ENCODE measurements around the gene PHLDA2.
"Not testable (repeated sequence)": the region's sequence is repeated elsewhere in the genome, so short reads cannot be mapped to it uniquely, and the experiment has no call there.

The PHLDA2 gene

GRCh38 chr11:2945031-2945756 lies 16.0 kb upstream of the PHLDA2 start:
- DNase-seq (ENCODE audit: low read depth in 3 of 3, low spot score in 1 of 3): no peak

GRCh38 chr11:2944530-2944929 lies 15.3 kb upstream of the PHLDA2 start:
- DNase-seq (ENCODE audit: low read depth in 3 of 3, low spot score in 1 of 3): no peak

DNA sequence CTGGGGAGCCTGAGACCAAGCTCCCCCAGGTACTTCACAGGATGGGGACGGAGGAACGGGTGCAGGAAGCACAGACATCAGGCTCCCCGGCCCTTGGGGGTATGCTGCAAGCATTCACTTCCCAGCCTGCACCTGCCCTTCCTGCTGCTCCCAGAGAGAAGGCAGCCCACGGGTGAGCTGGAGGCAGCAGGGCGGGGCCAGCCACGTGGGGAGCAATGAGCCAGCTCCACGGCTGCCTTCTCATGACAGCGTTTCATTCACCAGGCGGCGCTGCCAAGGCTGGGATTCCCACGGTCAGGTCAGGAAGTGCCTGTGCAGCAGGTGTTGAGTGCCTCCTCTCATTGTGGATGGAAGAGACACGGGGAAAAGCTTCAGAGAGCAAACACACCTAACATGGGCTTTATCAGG lies 14.5 kb upstream of the PHLDA2 start:
- DNase-seq (ENCODE audit: low read depth in 3 of 3, low spot score in 1 of 3): no peak

DNA sequence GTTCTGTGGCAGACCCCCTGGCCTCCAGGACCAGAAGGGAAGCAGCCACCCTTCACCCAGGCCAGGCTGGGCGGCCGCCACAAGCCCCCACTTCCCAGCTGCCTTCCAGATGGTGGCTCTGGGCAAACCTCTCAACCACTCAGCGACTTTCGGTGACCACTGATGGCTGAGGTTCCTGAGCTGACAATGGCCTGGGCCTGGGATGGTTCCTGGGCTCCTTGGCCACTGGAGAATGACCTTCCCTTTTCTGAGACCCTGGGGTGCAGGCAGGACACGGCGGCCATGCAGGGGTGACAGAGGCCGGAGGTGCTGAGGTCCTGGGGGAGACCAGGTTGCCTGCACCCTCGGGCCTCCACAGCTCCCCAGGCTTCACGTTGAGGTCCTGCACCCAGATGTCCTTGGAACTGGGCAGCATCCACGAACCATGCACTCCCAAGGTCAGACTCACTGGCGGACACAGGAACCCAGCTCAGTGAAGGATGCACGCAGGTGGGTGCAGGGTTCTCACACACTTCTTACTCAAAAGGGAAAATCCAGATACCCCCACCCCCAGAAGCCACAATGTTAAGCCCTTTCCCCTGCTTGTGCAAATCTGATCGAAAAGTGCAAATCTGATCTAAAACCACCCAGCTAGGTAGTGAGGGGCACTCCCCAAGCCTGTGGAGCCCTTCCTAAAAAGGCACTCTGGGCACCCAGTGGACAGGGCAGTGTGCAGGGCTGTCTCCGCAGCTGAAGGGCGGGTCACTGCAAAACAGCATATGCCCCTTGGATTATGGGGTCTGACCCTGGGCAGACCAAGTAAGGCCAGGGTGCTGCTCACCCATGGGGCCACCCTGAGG lies 13.9 kb upstream of the PHLDA2 start:
- DNase-seq (ENCODE audit: low read depth in 3 of 3, low spot score in 1 of 3): no peak

GRCh38 chr11:2942447-2942846 lies 13.2 kb upstream of the PHLDA2 start:
- no peak for DNase-seq (ENCODE audit: low read depth in 3 of 3, low spot score in 1 of 3)

- no peak for DNase-seq (ENCODE audit: low read depth in 3 of 3, low spot score in 1 of 3)
These were observed 12.0 kb upstream of the PHLDA2 start for GRCh38 chr11:2940921-2941821.

DNA sequence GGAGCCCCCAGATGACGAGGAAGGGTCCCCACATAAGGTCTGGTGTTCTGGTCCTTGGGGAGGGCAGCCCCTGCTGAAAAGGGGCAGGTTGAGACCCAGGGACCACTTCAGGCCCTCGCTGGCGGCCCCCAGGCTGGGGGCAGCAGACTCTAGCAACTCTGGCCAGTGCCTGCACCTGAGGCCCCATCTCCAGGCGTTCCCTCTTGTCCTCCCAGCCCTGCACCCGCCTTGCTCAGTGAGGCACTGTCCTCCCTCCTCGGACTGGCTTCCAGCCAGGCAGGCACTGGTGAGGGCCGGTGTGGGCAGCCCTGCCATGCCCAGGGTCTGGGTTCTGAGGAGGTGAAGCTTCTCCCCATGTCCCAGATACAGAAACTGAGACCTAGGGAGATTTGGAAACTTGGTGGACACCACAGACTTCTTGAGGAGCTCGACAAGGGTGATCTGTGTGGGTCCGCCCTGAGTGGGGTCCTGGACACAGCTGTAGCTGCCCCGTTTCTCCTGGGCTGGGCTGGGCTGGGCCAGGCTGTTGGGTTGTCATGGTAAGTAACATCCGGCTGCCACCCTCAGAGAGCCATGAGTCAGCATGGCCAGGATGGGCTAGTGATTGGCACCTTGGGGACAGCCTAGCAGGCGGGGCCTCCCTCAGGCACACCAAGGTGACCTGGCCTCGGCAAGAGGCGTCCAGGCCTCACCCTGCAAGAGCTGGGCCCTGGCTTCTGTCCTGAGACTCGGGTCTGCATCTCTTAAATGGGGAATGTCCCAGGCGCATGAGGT lies 11.1 kb upstream of the PHLDA2 start:
- DNase-seq (ENCODE audit: low read depth in 3 of 3, low spot score in 1 of 3): no peak

- not testable (repeated sequence) for DNase-seq (ENCODE audit: low read depth in 3 of 3, low spot score in 1 of 3)
These were observed 9.5 kb upstream of the PHLDA2 start for GRCh38 chr11:2938458-2939418.

GRCh38 chr11:2937641-2938457 lies 8.6 kb upstream of the PHLDA2 start:
- not testable (repeated sequence) for DNase-seq (ENCODE audit: low read depth in 3 of 3, low spot score in 1 of 3)

DNA sequence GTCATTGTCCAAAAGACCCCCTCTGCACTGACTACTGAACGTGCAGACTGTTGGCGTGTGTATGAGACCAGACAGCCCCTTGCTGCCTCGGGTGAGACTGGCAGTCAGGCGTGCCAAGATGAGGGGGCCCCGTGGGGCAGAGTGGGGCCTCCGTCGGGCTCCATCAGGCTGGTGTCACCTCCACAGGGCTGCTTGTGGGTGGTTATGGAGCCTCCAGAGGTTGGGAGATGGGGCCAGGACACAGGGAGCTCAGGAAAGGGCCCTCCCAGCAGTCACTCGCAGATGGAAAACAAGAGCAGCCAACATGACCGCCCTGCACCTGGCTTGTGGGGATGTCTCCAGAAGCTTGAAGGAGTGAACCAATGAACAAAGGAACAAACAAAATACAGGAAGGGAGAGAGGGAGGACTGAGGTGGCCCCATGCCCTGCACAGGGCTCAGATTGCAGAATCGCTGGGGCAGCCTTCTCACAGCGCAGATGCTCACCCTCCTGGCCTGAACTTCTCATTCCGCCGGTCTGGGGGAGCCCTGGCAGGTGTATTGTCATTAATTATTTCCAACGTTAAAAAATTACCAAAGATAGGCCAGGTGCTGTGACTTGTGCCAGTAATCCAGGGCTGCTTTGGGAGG lies 5.5 kb upstream of the PHLDA2 start:
- no peak for DNase-seq (ENCODE audit: low read depth in 3 of 3, low spot score in 1 of 3)

DNA sequence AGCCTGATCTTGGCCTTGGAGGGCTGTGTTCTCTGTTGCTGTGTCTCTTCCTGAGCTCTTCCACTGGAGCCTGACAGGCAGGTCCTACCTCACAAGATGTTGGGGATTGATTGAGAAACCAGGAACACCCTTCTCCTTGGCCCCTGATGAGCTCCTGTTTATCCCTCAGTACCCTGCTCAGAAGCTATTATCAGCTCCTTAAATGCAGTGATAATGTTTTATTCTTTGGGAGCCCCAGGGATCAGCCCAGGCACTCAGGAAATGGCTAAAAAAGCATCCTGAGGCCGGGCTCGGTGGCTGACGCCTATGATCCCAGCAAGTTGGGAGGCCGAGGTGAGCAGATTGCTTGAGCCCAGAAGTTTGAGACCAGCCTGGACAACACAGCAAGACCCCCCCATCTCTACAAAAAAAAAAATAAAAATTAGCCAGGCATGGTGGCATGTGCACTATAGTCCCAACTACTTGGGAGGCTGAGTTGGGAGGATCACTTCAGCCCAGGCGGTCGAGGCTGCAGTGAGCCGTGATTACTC lies 4.9 kb upstream of the PHLDA2 start:
- DNase-seq (ENCODE audit: low read depth in 3 of 3, low spot score in 1 of 3): no peak

DNA sequence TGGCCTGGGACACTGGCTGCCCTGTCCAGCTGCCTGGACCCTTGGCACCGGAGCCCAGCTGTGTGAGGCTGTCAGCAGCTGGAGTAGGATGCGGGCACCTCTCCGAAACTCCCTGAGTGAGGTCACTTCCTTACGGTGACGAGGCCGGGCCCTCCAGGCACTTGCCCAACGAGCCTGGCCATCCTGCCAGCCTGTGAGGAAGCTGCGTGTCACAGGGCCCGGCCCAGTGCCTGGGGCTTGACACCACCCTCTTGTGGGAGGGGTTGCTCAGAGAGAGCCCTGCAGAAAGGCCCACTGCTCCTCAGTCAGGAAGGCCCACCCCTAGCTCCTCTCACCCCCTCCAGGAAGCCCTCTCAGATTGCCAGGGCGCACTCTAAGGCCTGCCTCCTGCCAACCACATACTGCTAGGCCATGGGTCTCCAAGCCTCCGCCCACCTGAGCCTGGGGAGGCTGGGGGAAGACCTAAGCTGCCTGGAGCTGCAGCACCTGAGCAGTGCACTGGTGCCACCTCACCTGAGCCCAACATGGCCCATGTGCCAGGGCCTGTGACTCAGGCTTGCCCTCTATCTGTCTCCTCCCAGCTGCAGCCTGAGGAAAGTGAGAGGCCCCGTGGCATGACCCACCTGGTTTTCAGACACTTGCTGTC lies 4.3 kb upstream of the PHLDA2 start:
- DNase-seq (ENCODE audit: low read depth in 3 of 3, low spot score in 1 of 3): no peak

- no peak for DNase-seq (ENCODE audit: low read depth in 3 of 3, low spot score in 1 of 3)
These were observed 3.6 kb upstream of the PHLDA2 start for GRCh38 chr11:2932850-2933251.

GRCh38 chr11:2931771-2932738 lies 2.8 kb upstream of the PHLDA2 start:
- no peak for DNase-seq (ENCODE audit: low read depth in 3 of 3, low spot score in 1 of 3)

DNA sequence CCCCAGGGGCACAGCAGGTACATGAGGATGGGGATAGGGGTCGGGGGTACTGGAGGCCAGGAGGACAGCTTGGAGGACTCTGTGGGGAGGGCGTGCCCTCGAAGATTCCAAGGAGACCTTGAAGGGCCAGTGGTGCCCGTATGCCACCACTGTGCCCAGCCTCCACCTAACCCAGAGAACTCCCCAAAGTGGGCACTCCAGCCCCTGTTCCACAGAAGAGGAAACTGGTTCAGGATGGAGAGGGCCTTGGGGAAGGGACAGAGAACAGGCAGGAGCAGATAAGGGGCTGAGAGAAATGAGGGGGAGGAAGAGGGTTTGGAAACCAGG lies 2.2 kb upstream of the PHLDA2 start:
- DNase-seq (ENCODE audit: low read depth in 3 of 3, low spot score in 1 of 3): no peak

DNA sequence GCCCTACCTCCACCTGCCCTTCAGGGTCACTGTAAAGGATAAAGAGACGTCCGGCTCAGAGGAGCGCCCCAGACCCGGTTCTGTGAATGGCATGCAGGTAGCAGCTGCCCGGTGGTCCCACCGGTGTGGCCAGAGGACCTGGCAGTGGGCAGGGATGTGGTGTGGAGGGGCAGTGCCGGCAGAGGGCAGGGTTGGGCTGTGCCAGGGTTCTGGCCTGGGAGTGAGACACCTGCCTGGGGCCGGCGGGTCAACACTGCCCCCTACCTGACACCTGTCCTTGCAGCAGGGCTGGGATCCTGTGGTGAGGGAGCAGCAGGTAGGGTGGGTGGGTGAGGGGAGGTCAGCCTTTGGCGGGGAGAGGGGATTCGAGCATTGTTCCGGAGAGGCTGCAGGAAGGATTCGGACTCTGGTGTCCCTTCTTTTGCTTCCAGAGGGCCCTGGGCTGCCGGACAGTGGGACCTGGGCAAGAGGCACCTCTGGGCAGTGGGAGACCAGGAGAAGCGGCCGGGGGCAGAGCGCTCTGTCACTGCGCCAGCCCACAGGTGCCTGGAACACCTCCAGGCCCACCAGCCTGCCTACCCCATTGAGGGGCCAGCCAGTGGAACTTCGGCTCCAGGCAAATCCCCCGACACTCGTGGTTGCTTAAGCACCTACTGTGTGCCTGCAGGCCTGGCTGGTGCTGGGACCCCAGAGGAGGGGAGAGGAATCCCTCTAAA lies 1.6 kb upstream of the PHLDA2 start:
- no peak for DNase-seq (ENCODE audit: low read depth in 3 of 3, low spot score in 1 of 3)
